H9 (cell line): Measurements from ENCODE around the gene AATK. TPM values are rescaled to one million over a fixed set of nuclear protein-coding genes. Genes with fewer than 3 reads are reported as not detected.

ENCODE experiments used
- DNase-seq: peaks from one replicate; pipeline ENCODE4 v3.0.0-alpha.2; 2017
- H2AFZ ChIP-seq: one replicate; pipeline ENCODE4 v1.6.1; 2013; ENCODE audit warnings: mild to moderate bottlenecking, low read length, control low read depth, moderate library complexity
- H2AK5ac ChIP-seq: 2 replicates; pipeline ENCODE4 v1.6.1; 2013; ENCODE audit warnings: low read length, control low read depth, mixed read lengths; ENCODE audit not compliant: insufficient read length
- H2BK120ac ChIP-seq: one replicate; pipeline ENCODE4 v1.6.1; 2013; ENCODE audit warnings: low read depth, mild to moderate bottlenecking, low read length, control low read depth, inconsistent platforms; ENCODE audit not compliant: poor library complexity, severe bottlenecking
- H2BK12ac ChIP-seq: 2 replicates; pipeline ENCODE4 v1.6.1; 2013; ENCODE audit warnings: low read length, control low read depth, mixed read lengths, low read depth; ENCODE audit not compliant: insufficient read length
- H2BK15ac ChIP-seq: 2 replicates; pipeline ENCODE4 v1.6.1; 2013; ENCODE audit warnings: low read depth, low read length, control low read depth
- H2BK20ac ChIP-seq: one replicate; pipeline ENCODE4 v1.6.1; 2013; ENCODE audit warnings: low read depth, mild to moderate bottlenecking, low read length, control low read depth, inconsistent platforms; ENCODE audit not compliant: poor library complexity, severe bottlenecking
- H2BK5ac ChIP-seq: 2 replicates; pipeline ENCODE4 v1.6.1; 2013; ENCODE audit warnings: low read length, control low read depth, mixed read lengths; ENCODE audit not compliant: insufficient read length
- H3K14ac ChIP-seq: 2 replicates; pipeline ENCODE4 v1.6.1; 2013; ENCODE audit warnings: low read length, control low read depth; ENCODE audit not compliant: insufficient read depth
- H3K18ac ChIP-seq: 2 replicates; pipeline ENCODE4 v1.6.1; 2013; ENCODE audit warnings: low read depth, mild to moderate bottlenecking, mixed read lengths, low read length, control low read depth; ENCODE audit not compliant: insufficient read length
- H3K23ac ChIP-seq: 2 replicates; pipeline ENCODE4 v1.6.1; 2013; ENCODE audit warnings: low read length, control low read depth, mixed read lengths, low read depth; ENCODE audit not compliant: insufficient read length
- H3K23me2 ChIP-seq: 2 replicates; pipeline ENCODE4 v1.6.1; 2013; ENCODE audit warnings: low read depth, mild to moderate bottlenecking, mixed read lengths, low read length, control low read depth; ENCODE audit not compliant: insufficient read length, poor library complexity, severe bottlenecking
- H3K27ac ChIP-seq: 2 replicates; pipeline ENCODE4 v1.5.1; 2013; ENCODE audit warnings: low read length, control low read depth, mixed read lengths, low read depth; ENCODE audit not compliant: insufficient read length
- H3K27me3 ChIP-seq: 2 replicates; pipeline ENCODE4 v1.6.1; 2013; ENCODE audit warnings: low read length, control low read depth, inconsistent platforms; ENCODE audit not compliant: insufficient read depth
- H3K4ac ChIP-seq: 2 replicates; pipeline ENCODE4 v1.6.1; 2013; ENCODE audit warnings: low read depth, mild to moderate bottlenecking, control low read depth, inconsistent platforms, low read length, moderate library complexity
- H3K4me1 ChIP-seq: 2 replicates; pipeline ENCODE4 v1.6.1; 2013; ENCODE audit warnings: low read length, control low read depth, inconsistent platforms; ENCODE audit not compliant: insufficient read depth
- H3K4me2 ChIP-seq: 2 replicates; pipeline ENCODE4 v1.6.1; 2013; ENCODE audit warnings: low read length, control low read depth, mixed read lengths; ENCODE audit not compliant: insufficient read length, insufficient read depth
- H3K56ac ChIP-seq: 2 replicates; pipeline ENCODE4 v1.6.1; 2013; ENCODE audit warnings: low read depth, mild to moderate bottlenecking, mixed read lengths, low read length, control low read depth; ENCODE audit not compliant: insufficient read length
- H3K79me1 ChIP-seq: 2 replicates; pipeline ENCODE4 v1.6.1; 2013; ENCODE audit warnings: low read depth, mild to moderate bottlenecking, moderate library complexity, low read length, control low read depth, inconsistent platforms; ENCODE audit not compliant: insufficient read depth, poor library complexity, severe bottlenecking
- H3K79me2 ChIP-seq: 2 replicates; pipeline ENCODE4 v1.6.1; 2013; ENCODE audit warnings: low read length, control low read depth, inconsistent platforms; ENCODE audit not compliant: insufficient read depth
- H3K9ac ChIP-seq: 2 replicates; pipeline ENCODE4 v1.6.1; 2013; ENCODE audit warnings: low read length, control low read depth, mixed read lengths; ENCODE audit not compliant: insufficient read length; ENCODE audit errors: extremely low read depth
- H3K9me3 ChIP-seq: one replicate; pipeline ENCODE4 v1.6.1; 2013; ENCODE audit warnings: low read depth, low read length, inconsistent platforms; ENCODE audit not compliant: control insufficient read depth
- H3T11ph ChIP-seq: one replicate; pipeline ENCODE4 v1.6.1; 2013; ENCODE audit warnings: mild to moderate bottlenecking, low read length, control low read depth, inconsistent platforms
- H4K20me1 ChIP-seq: one replicate; pipeline ENCODE4 v1.6.1; 2013; ENCODE audit not compliant: control insufficient read depth, insufficient read length, insufficient read depth
- H4K5ac ChIP-seq: 2 replicates; pipeline ENCODE4 v1.6.1; 2013; ENCODE audit warnings: low read depth, mild to moderate bottlenecking, mixed read lengths, low read length, control low read depth; ENCODE audit not compliant: insufficient read length
- H4K8ac ChIP-seq: replicated peaks from 2 replicates; pipeline ENCODE4 v1.6.1; 2013; ENCODE audit warnings: low read length, control low read depth, mixed read lengths, low read depth; ENCODE audit not compliant: insufficient read length
- H4K91ac ChIP-seq: 2 replicates; pipeline ENCODE4 v1.6.1; 2013; ENCODE audit warnings: low read depth, mild to moderate bottlenecking, moderate library complexity, mixed read lengths, low read length, control low read depth; ENCODE audit not compliant: insufficient read length
- H3K27ac Mint-ChIP-seq, 3 experiments: 2 replicates in 2 of 3; 3 replicates in 1 of 3; pipeline ENCODE4 v1.8.0; 2020 to 2021; ENCODE audit warnings: mixed read lengths in 3 of 3, mild to moderate bottlenecking in 1 of 3, moderate library complexity in 1 of 3
- H3K27me3 Mint-ChIP-seq: 2 replicates; pipeline ENCODE4 v1.8.0; 2021; ENCODE audit warnings: low read depth, mild to moderate bottlenecking, moderate library complexity, mixed read lengths
- H3K36me3 Mint-ChIP-seq, 3 experiments: 2 replicates in 2 of 3; 3 replicates in 1 of 3; pipeline ENCODE4 v1.8.0; 2020 to 2021; ENCODE audit warnings: low read depth in 3 of 3, mixed read lengths in 3 of 3; ENCODE audit not compliant: insufficient read depth in 1 of 3
- H3K4me1 Mint-ChIP-seq, 2 experiments: 2 replicates each; pipeline ENCODE4 v1.8.0; 2020; ENCODE audit warnings: mixed read lengths in 2 of 2
- H3K4me3 Mint-ChIP-seq, 2 experiments: 2 replicates in 1 of 2; 3 replicates in 1 of 2; pipeline ENCODE4 v1.8.0; 2020 to 2021; ENCODE audit warnings: mild to moderate bottlenecking in 2 of 2, mixed read lengths in 2 of 2, moderate library complexity in 1 of 2
- H3K9me3 Mint-ChIP-seq, 2 experiments: 2 replicates in 1 of 2; 3 replicates in 1 of 2; pipeline ENCODE4 v1.8.0; 2020; ENCODE audit warnings: mild to moderate bottlenecking in 2 of 2, mixed read lengths in 2 of 2, moderate library complexity in 1 of 2
- WGBS: extraction: QIAGEN DNeasy Blood & Tissue Kit; methylation state at CpG from one replicate; pipeline ENCODE4 v1.1.7; 2013; ENCODE audit warnings: missing lambda C conversion rate, low lambda C conversion rate, mixed read lengths; ENCODE audit not compliant: insufficient read length; ENCODE audit errors: extremely low coverage; 5-methylcytosine and 5-hydroxymethylcytosine counted together
- total RNA-seq: library from RNA; stranded (reverse); gene quantifications from 2 replicates; pipeline ENCODE4 v1.2.1, GENCODE V29; 2021
- TF ChIP-seq, protein P1 (sequence below): fragments of 200-600 bp; sonication (generic); conservative IDR thresholded peaks from 3 replicates; pipeline ENCODE4 v1.8.0; 2021; ENCODE audit warnings: antibody characterized with exemption, mild to moderate bottlenecking

AATK gene
- total RNA-seq, 1 experiment from 2014 or later: 2.4 TPM

DNA sequence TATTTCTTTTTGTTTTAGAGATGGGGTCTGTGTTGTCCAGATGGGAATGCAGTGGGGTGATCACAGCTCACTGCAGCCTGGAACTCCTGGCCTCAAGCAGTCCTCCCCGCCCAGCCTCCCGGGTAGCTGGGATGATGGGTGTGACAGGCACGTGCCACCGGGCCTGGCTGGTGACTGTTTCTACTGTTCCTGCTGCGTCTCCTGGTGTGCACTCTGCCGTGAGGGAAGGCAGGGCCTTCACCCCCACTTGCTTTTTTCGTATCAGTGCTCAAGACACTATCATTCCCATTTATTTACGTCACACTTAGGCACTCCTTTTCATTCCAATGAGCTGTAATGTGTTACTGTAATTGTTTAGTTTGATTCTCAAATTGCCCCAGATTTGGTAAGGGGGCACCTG is 26.0 kb downstream of the AATK start:
- no peaks in the 10 kb centered on the region for H3K4me1 ChIP-seq
- H3K27ac ChIP-seq: no peak overlapping the region
- H3K14ac ChIP-seq: no peak overlapping the region
- no peak overlapping the region for H4K91ac ChIP-seq
- no peaks in the 10 kb centered on the region for H3K79me2 ChIP-seq
- no peak overlapping the region for H2BK12ac ChIP-seq
- H3K9ac ChIP-seq: no peak overlapping the region
- H2AK5ac ChIP-seq: no peak overlapping the region
- peaks cover 1% of the 10 kb centered on the region; the same call in 1 of the 2 replicates for H3K27me3 Mint-ChIP-seq
- H4K5ac ChIP-seq: no peak overlapping the region
- no peak for DNase-seq
- H3K27ac Mint-ChIP-seq: peak overlapping the region in 1 of 3 experiments; percentile 81; a peak in 2 of 7 replicates
- H3K27me3 ChIP-seq: no peaks in the 10 kb centered on the region
- H3K23me2 ChIP-seq: no peaks in the 10 kb centered on the region
- H2BK5ac ChIP-seq: no peak overlapping the region
- no peaks in the 10 kb centered on the region for H4K20me1 ChIP-seq
- no peak overlapping the region for H2BK15ac ChIP-seq
- peaks cover 0 to 7% (median 0%) of the 10 kb centered on the region in 3 experiments; a peak in 4 of 7 replicates for H3K36me3 Mint-ChIP-seq
- H2AFZ ChIP-seq: no peak overlapping the region
- H2BK20ac ChIP-seq: no peak overlapping the region
- no peak overlapping the region for H3K18ac ChIP-seq
- no peak overlapping the region for H4K8ac ChIP-seq
- no peak overlapping the region; a peak in 1 of 5 replicates for H3K4me3 Mint-ChIP-seq
- H3K4ac ChIP-seq: no peak overlapping the region
- TF ChIP-seq, protein P1, sequence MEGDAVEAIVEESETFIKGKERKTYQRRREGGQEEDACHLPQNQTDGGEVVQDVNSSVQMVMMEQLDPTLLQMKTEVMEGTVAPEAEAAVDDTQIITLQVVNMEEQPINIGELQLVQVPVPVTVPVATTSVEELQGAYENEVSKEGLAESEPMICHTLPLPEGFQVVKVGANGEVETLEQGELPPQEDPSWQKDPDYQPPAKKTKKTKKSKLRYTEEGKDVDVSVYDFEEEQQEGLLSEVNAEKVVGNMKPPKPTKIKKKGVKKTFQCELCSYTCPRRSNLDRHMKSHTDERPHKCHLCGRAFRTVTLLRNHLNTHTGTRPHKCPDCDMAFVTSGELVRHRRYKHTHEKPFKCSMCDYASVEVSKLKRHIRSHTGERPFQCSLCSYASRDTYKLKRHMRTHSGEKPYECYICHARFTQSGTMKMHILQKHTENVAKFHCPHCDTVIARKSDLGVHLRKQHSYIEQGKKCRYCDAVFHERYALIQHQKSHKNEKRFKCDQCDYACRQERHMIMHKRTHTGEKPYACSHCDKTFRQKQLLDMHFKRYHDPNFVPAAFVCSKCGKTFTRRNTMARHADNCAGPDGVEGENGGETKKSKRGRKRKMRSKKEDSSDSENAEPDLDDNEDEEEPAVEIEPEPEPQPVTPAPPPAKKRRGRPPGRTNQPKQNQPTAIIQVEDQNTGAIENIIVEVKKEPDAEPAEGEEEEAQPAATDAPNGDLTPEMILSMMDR: no peak
- no peaks in the 10 kb centered on the region for H3K79me1 ChIP-seq
- no peak overlapping the region for H3T11ph ChIP-seq
- H3K9me3 Mint-ChIP-seq: peaks cover 15 to 17% of the 10 kb centered on the region in 2 experiments
- WGBS: no CpG with 5 or more reads among the region's 8 CpGs
- H2BK120ac ChIP-seq: no peak overlapping the region
- H3K9me3 ChIP-seq: no peaks in the 10 kb centered on the region
- no peak overlapping the region for H3K4me2 ChIP-seq
- H3K4me1 Mint-ChIP-seq: peaks cover 2 to 10% of the 10 kb centered on the region in 2 experiments; a peak in 2 of 4 replicates
- no peak overlapping the region for H3K56ac ChIP-seq
- no peak overlapping the region for H3K23ac ChIP-seq
